22Rv1 (cell line): ENCODE results near the gene ANO9.

Experiments
- CTCF ChIP-seq: fragments of 450-650 bp; IDR thresholded peaks from 2 replicates; pipeline ENCODE4 v1.5.1; 2017; ENCODE audit warnings: mild to moderate bottlenecking
- ZFX ChIP-seq: fragments of 450-650 bp; IDR thresholded peaks from 2 replicates; pipeline ENCODE4 v1.6.1; 2017; ENCODE audit warnings: antibody characterized with exemption, borderline replicate concordance

GRCh38 chr11:432501-433100, 9.2 kb downstream of the ANO9 start:
- TF ChIP-seq CTCF (no peak), ZFX (no peak)
